ENCODE data around the gene ALG14.

DNA sequence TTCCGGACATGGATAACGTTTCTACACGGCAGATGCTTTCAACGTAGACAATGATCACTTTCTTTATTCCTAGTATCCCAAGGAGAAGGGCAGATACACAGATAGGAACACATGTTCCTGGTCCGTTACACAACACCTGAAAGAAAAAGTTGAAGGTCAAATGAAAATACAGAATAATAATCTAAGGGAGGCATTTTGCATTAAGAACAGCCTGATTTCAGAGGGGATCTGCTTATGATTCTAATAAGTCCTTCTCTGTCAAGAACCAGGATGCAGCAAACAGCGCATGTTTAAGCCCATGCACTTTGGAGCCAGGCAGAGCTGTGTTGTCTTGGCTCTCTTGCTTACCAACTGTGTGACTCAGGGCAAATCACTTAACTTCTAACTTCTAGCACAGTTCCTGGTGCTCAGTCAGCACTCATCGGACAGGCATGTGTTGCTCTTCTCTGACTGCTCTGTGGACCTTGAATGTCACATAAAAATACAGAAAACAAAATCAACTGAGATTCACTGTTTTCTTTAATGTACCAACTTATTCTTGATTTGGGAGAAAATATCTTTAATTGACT, 89.5 kb downstream of the ALG14 start:
- TF ChIP-seq, protein P1, sequence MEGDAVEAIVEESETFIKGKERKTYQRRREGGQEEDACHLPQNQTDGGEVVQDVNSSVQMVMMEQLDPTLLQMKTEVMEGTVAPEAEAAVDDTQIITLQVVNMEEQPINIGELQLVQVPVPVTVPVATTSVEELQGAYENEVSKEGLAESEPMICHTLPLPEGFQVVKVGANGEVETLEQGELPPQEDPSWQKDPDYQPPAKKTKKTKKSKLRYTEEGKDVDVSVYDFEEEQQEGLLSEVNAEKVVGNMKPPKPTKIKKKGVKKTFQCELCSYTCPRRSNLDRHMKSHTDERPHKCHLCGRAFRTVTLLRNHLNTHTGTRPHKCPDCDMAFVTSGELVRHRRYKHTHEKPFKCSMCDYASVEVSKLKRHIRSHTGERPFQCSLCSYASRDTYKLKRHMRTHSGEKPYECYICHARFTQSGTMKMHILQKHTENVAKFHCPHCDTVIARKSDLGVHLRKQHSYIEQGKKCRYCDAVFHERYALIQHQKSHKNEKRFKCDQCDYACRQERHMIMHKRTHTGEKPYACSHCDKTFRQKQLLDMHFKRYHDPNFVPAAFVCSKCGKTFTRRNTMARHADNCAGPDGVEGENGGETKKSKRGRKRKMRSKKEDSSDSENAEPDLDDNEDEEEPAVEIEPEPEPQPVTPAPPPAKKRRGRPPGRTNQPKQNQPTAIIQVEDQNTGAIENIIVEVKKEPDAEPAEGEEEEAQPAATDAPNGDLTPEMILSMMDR (IDR thresholded peaks at IDR 0.05): no peak
- TF ChIP-seq POLR2A (IDR thresholded peaks at IDR 0.05): no peak

All from lower leg skin (tissue), 3 donors.